Body of pancreas (tissue), 4 donors: Measurements from ENCODE around the gene GRM8. TPM values are rescaled to one million over a fixed set of nuclear protein-coding genes. Genes with fewer than 3 reads are reported as not detected.

Source experiments
- ATAC-seq: fragments of 150-250 bp; one replicate; pipeline ENCODE4 v1.9.1; 2016
- DNase-seq, 4 donors: peaks; one replicate each; pipeline ENCODE4 v3.0.0-alpha.2; 2019
- H3K27ac ChIP-seq, 4 donors: fragments of 200-600 bp; sonication (generic); 1 replicate in 3 of 4; 2 replicates in 1 of 4; pipeline versions ENCODE4 v1.5.1 to v1.6.1; 2016 to 2019; ENCODE audit warnings: mild to moderate bottlenecking in 1 of 4, mixed read lengths in 1 of 4, moderate library complexity in 1 of 4
- H3K27me3 ChIP-seq, 2 donors: fragments of 200-600 bp; sonication (generic); one replicate each; pipeline ENCODE4 v1.6.0; 2016; ENCODE audit warnings: mild to moderate bottlenecking in 1 of 2
- H3K36me3 ChIP-seq, 2 donors: fragments of 200-600 bp; sonication (generic); replicated peaks in 1 of 2; 2 replicates each; pipeline ENCODE4 v1.5.1; 2016; ENCODE audit warnings: low read depth in 2 of 2; ENCODE audit not compliant: insufficient read depth in 1 of 2
- H3K4me1 ChIP-seq: fragments of 200-600 bp; sonication (generic); one replicate; pipeline ENCODE4 v1.6.0; 2016
- H3K4me3 ChIP-seq, 2 donors: fragments of 200-600 bp; sonication (generic); 1 replicate in 1 of 2; 2 replicates in 1 of 2; pipeline ENCODE4 v1.5.1; 2016 to 2019
- H3K9me3 ChIP-seq, 3 donors: fragments of 200-600 bp; sonication (generic); 1 replicate in 2 of 3; 2 replicates in 1 of 3; pipeline ENCODE4 v1.5.1; 2016
- CTCF ChIP-seq, 7 experiments: fragments of 450-650 bp in 4 of 7; fragments of 200-600 bp in 3 of 7; sonication (generic) in 3 of 7; IDR thresholded peaks; one replicate each; pipeline ENCODE4 v1.5.1; 2016 to 2019; ENCODE audit warnings: antibody characterized with exemption in 7 of 7
- POLR2A ChIP-seq, 3 donors: fragments of 450-650 bp; IDR thresholded peaks; one replicate each; pipeline ENCODE4 v1.6.1; 2016; ENCODE audit warnings: antibody characterized with exemption in 3 of 3, mild to moderate bottlenecking in 2 of 3
- WGBS, 2 donors: methylation state at CpG; one replicate each; pipeline ENCODE4 v1.1.5; 2017; 5-methylcytosine and 5-hydroxymethylcytosine counted together
- intact Hi-C: fragments of 100-400 bp; cut with DNase I; formaldehyde crosslinking; loops from one replicate; pipeline ENCODE4 v1.15.1; 2023
- total RNA-seq, 2 donors: library from RNA; depleted of rRNA; stranded (reverse); fragments of >200 nt; gene quantifications; one replicate each; pipeline ENCODE4 v1.1.0, GENCODE V29; 2016

Gene GRM8
- total RNA-seq, 2 donors from 2014 or later, result 2.3 TPM; not detected in 1

- no peaks in the 10 kb centered on the region for H3K4me1 ChIP-seq
- no peaks in the 10 kb centered on the region for H3K9me3 ChIP-seq
- TF ChIP-seq POLR2A (IDR thresholded peaks at IDR 0.05), result no peak
- TF ChIP-seq CTCF (IDR thresholded peaks at IDR 0.05), result no peak
- H3K27me3 ChIP-seq, result no peaks in the 10 kb centered on the region
- H3K4me3 ChIP-seq, result no peak overlapping the region
- DNase-seq, result no peak
- H3K36me3 ChIP-seq, result no peaks in the 10 kb centered on the region
- intact Hi-C loops, result no loop called here
- no peak overlapping the region for H3K27ac ChIP-seq
- 61 to 81% methylated on average over 2 of the region's 2 CpGs for WGBS, 2 donors
- ATAC-seq, result no peak
These were observed 674.4 kb downstream of the GRM8 start for GRCh38 chr7:126578338-126578737.

GRCh38 chr7:126574276-126575250 is 678.2 kb downstream of the GRM8 start:
- H3K9me3 ChIP-seq, result no peaks in the 10 kb centered on the region
- no peaks in the 10 kb centered on the region for H3K4me1 ChIP-seq
- DNase-seq, result no peak
- TF ChIP-seq POLR2A (IDR thresholded peaks at IDR 0.05), result no peak
- no peak for TF ChIP-seq CTCF (IDR thresholded peaks at IDR 0.05)
- H3K4me3 ChIP-seq, result no peak overlapping the region
- intact Hi-C loops, result no loop called here
- no peaks in the 10 kb centered on the region for H3K36me3 ChIP-seq
- ATAC-seq, result peak; percentile 24
- WGBS, 2 donors, result 60 to 71% methylated on average over 5 to 6 of the region's 6 CpGs
- H3K27me3 ChIP-seq, result no peaks in the 10 kb centered on the region
- no peak overlapping the region for H3K27ac ChIP-seq

GRCh38 chr7:126570845-126571244 is 681.9 kb downstream of the GRM8 start:
- DNase-seq (no peak), ATAC-seq (no peak)
- Histone ChIP-seq H3K4me1 (no peaks in the 10 kb centered on the region), H3K36me3 (no peaks in the 10 kb centered on the region), H3K27ac (no peak overlapping the region), H3K4me3 (no peak overlapping the region), H3K27me3 (no peaks in the 10 kb centered on the region), H3K9me3 (no peaks in the 10 kb centered on the region)
- intact Hi-C loops, result no loop called here
- TF ChIP-seq CTCF (IDR thresholded peaks at IDR 0.05) (no peak), POLR2A (IDR thresholded peaks at IDR 0.05) (no peak)
- 89 to 94% methylated on average over 1 of the region's 1 CpG for WGBS, 2 donors

GRCh38 chr7:126569402-126569801 is 683.3 kb downstream of the GRM8 start:
- Histone ChIP-seq H3K4me3 (no peak overlapping the region), H3K4me1 (no peaks in the 10 kb centered on the region), H3K9me3 (no peaks in the 10 kb centered on the region), H3K27me3 (no peaks in the 10 kb centered on the region), H3K27ac (no peak overlapping the region), H3K36me3 (no peaks in the 10 kb centered on the region)
- ATAC-seq (no peak), DNase-seq (no peak)
- 50 to 56% methylated on average over 3 of the region's 3 CpGs for WGBS, 2 donors
- TF ChIP-seq CTCF (IDR thresholded peaks at IDR 0.05) (no peak), POLR2A (IDR thresholded peaks at IDR 0.05) (no peak)
- intact Hi-C loops, result no loop called here
